HepG2 (cell line): ENCODE results near the gene EBF4. TPM values are rescaled to one million over a fixed set of nuclear protein-coding genes. Genes with fewer than 3 reads are reported as not detected.

Experiments used
- CC2D1A ChIP-seq: sonication (generic); formaldehyde crosslinking; IDR thresholded peaks from 2 replicates; pipeline ENCODE4 v1.8.1; 2023; ENCODE audit warnings: mild to moderate bottlenecking, missing genetic modification reagents
- CHD2 ChIP-seq: IDR thresholded peaks from 2 replicates; pipeline ENCODE4 v1.6.1; 2011; ENCODE audit warnings: low read depth, low read length, improper control_type of control experiment
- FLYWCH1 ChIP-seq: sonication (generic); formaldehyde crosslinking; IDR thresholded peaks from 2 replicates; pipeline ENCODE4 v1.8.1; 2023; ENCODE audit warnings: mild to moderate bottlenecking, missing genetic modification reagents
- PRMT3 ChIP-seq: sonication (generic); formaldehyde crosslinking; IDR thresholded peaks from 2 replicates; pipeline ENCODE4 v1.8.1; 2022; ENCODE audit warnings: low read depth, mild to moderate bottlenecking, moderate library complexity, missing genetic modification reagents, borderline replicate concordance
- THAP11 ChIP-seq: IDR thresholded peaks from 2 replicates; pipeline ENCODE4 v1.6.1; 2016; ENCODE audit warnings: missing biosample characterization, missing genetic modification reagents
- ZBTB7B ChIP-seq: sonication (generic); formaldehyde crosslinking; IDR thresholded peaks from 2 replicates; pipeline ENCODE4 v1.4.0; 2020; ENCODE audit warnings: missing genetic modification reagents
- ZNF225 ChIP-seq: sonication (generic); formaldehyde crosslinking; IDR thresholded peaks from 2 replicates; pipeline ENCODE4 v1.4.0; 2020; ENCODE audit warnings: mild to moderate bottlenecking, missing genetic modification reagents
- ZNF30 ChIP-seq: sonication (generic); formaldehyde crosslinking; IDR thresholded peaks from 2 replicates; pipeline ENCODE4 v1.5.0; 2020; ENCODE audit warnings: mild to moderate bottlenecking, missing genetic modification reagents
- ZNF678 ChIP-seq: sonication (generic); formaldehyde crosslinking; IDR thresholded peaks from 2 replicates; pipeline ENCODE4 v1.4.0; 2020; ENCODE audit warnings: mild to moderate bottlenecking, missing genetic modification reagents
- ZNF768 ChIP-seq: sonication (generic); formaldehyde crosslinking; IDR thresholded peaks from 2 replicates; pipeline ENCODE4 v1.4.0; 2020; ENCODE audit warnings: missing genetic modification reagents
- ZNF777 ChIP-seq: sonication (generic); formaldehyde crosslinking; IDR thresholded peaks from 2 replicates; pipeline ENCODE4 v1.4.0; 2020; ENCODE audit warnings: missing genetic modification reagents
- polyA plus RNA-seq, 8 experiments: library from polyadenylated mRNA; depleted of rRNA in 3 of 8; stranded (reverse) in 7 of 8; unstranded in 1 of 8; fragments of >200 nt; fragmentation: Illumina TruSeq in 4 of 8; extraction: Trizol in 4 of 8; gene quantifications; 2 replicates each; pipeline versions ENCODE4 v1.2.1 to v1.2.3, GENCODE V29; 2011 to 2016; ENCODE audit warnings: low read depth in 4 of 8, missing spikeins in 1 of 8, mixed read lengths in 1 of 8; ENCODE audit not compliant: insufficient read depth in 1 of 8
- total RNA-seq, 5 experiments: library from RNA; depleted of rRNA; stranded (reverse); fragments of >200 nt; fragmentation: Illumina TruSeq; extraction: Trizol; gene quantifications; 2 replicates each; pipeline ENCODE4 v1.2.3, GENCODE V29; 2016; ENCODE audit warnings: low read depth in 1 of 5
- TF ChIP-seq, protein P1 (sequence below): sonication (generic); formaldehyde crosslinking; IDR thresholded peaks from 2 replicates; pipeline ENCODE4 v1.5.1; 2020; ENCODE audit warnings: missing genetic modification reagents, mild to moderate bottlenecking, borderline replicate concordance
- TF ChIP-seq, protein P2 (sequence below): sonication (generic); formaldehyde crosslinking; IDR thresholded peaks from 2 replicates; pipeline ENCODE4 v1.4.0; 2020; ENCODE audit warnings: low read depth, missing genetic modification reagents
- TF ChIP-seq, protein P3 (sequence below): sonication (generic); formaldehyde crosslinking; IDR thresholded peaks from 2 replicates; pipeline ENCODE4 v1.4.0; 2020; ENCODE audit warnings: mild to moderate bottlenecking, missing genetic modification reagents
- TF ChIP-seq, protein P4 (sequence below), 2 experiments: sonication (generic) in 1 of 2; formaldehyde crosslinking in 1 of 2; IDR thresholded peaks; 2 replicates each; pipeline versions ENCODE4 v1.4.0 to v1.6.1; 2016 to 2020; ENCODE audit warnings: borderline replicate concordance in 1 of 2, low read depth in 1 of 2, mild to moderate bottlenecking in 1 of 2, missing genetic modification reagents in 1 of 2
- TF ChIP-seq, protein P5 (sequence below): sonication (generic); formaldehyde crosslinking; IDR thresholded peaks from 2 replicates; pipeline ENCODE4 v1.8.0; 2022; ENCODE audit warnings: missing genetic modification reagents, mild to moderate bottlenecking, inconsistent platforms, borderline replicate concordance

The EBF4 gene
- total and polyA plus RNA-seq, 2 of the 13 experiments (the other 11 are each of a cell fraction or from before 2014, with no cell fraction given): 0.84 to 2.2 TPM

DNA sequence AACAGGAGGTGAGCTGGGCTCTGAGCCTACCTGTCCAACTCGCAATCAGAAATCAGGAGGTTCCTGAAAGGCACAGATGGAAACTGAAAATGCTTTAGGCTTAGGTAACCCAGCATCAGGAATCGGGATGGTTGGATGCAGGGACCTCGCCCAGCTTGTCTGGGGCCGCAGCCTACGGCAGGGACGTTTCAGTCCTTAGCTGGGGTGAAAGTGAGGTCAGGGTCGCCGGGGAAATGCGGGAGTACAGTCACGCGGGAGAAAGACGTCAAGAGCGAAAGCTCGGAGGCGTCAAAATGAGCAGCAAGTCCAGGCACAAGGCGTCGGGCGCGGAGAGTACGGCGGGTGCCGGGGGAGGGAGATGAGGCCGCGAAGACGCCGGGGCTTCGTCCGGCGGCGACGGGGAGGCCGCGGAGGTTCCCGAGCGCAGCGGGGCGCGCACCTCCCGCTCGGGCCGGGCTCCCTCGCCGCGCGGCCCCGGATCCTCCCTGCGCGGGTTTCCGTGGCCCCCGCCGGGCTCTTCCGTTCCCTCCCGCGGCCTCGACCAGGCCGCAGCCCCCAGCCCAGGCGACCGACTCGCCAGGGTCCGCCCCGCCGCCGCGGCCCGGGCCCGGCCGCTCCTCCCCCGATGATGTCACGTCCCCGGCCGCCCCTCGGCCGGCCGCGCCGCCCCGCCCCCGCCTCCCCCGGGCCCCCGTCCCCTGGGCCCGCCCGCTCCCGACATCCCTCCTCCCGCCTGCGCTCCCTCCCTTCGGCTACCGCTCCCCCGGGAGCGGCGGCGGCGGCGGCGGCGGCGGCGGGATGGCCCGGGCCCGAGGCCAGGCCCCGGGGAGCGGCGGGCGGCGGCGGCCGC is at the start of gene EBF4 (continued):
- TF ChIP-seq, protein P1, sequence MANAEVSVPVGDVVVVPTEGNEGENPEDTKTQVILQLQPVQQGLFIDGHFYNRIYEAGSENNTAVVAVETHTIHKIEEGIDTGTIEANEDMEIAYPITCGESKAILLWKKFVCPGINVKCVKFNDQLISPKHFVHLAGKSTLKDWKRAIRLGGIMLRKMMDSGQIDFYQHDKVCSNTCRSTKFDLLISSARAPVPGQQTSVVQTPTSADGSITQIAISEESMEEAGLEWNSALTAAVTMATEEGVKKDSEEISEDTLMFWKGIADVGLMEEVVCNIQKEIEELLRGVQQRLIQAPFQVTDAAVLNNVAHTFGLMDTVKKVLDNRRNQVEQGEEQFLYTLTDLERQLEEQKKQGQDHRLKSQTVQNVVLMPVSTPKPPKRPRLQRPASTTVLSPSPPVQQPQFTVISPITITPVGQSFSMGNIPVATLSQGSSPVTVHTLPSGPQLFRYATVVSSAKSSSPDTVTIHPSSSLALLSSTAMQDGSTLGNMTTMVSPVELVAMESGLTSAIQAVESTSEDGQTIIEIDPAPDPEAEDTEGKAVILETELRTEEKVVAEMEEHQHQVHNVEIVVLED (CRISPR knock-in tag): no peak
- peak; percentile 74 for TF ChIP-seq ZNF768 (CRISPR knock-in tag)
- no peak; the same call in 1 of the 2 replicates for TF ChIP-seq PRMT3 (CRISPR knock-in tag)
- TF ChIP-seq ZNF777 (CRISPR knock-in tag): peak; percentile 97
- TF ChIP-seq THAP11 (CRISPR knock-in tag): peak; percentile 46
- TF ChIP-seq, protein P2, sequence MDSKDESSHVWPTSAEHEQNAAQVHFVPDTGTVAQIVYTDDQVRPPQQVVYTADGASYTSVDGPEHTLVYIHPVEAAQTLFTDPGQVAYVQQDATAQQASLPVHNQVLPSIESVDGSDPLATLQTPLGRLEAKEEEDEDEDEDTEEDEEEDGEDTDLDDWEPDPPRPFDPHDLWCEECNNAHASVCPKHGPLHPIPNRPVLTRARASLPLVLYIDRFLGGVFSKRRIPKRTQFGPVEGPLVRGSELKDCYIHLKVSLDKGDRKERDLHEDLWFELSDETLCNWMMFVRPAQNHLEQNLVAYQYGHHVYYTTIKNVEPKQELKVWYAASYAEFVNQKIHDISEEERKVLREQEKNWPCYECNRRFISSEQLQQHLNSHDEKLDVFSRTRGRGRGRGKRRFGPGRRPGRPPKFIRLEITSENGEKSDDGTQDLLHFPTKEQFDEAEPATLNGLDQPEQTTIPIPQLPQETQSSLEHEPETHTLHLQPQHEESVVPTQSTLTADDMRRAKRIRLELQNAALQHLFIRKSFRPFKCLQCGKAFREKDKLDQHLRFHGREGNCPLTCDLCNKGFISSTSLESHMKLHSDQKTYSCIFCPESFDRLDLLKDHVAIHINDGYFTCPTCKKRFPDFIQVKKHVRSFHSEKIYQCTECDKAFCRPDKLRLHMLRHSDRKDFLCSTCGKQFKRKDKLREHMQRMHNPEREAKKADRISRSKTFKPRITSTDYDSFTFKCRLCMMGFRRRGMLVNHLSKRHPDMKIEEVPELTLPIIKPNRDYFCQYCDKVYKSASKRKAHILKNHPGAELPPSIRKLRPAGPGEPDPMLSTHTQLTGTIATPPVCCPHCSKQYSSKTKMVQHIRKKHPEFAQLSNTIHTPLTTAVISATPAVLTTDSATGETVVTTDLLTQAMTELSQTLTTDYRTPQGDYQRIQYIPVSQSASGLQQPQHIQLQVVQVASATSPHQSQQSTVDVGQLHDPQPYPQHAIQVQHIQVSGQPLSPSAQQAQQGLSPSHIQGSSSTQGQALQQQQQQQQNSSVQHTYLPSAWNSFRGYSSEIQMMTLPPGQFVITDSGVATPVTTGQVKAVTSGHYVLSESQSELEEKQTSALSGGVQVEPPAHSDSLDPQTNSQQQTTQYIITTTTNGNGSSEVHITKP (CRISPR knock-in tag): 0 out of 2 replicates have a peak, but pooled peaks have one; percentile 31
- TF ChIP-seq, protein P3, sequence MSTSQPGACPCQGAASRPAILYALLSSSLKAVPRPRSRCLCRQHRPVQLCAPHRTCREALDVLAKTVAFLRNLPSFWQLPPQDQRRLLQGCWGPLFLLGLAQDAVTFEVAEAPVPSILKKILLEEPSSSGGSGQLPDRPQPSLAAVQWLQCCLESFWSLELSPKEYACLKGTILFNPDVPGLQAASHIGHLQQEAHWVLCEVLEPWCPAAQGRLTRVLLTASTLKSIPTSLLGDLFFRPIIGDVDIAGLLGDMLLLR: no peak
- 0 out of 2 replicates have a peak, but pooled peaks have one; percentile 65 for TF ChIP-seq ZNF30 (CRISPR knock-in tag)
- peak; percentile 85; the same call in 1 of the 2 replicates for TF ChIP-seq ZNF225 (CRISPR knock-in tag)
- no peak for TF ChIP-seq ZBTB7B (CRISPR knock-in tag)
- TF ChIP-seq, protein P4, sequence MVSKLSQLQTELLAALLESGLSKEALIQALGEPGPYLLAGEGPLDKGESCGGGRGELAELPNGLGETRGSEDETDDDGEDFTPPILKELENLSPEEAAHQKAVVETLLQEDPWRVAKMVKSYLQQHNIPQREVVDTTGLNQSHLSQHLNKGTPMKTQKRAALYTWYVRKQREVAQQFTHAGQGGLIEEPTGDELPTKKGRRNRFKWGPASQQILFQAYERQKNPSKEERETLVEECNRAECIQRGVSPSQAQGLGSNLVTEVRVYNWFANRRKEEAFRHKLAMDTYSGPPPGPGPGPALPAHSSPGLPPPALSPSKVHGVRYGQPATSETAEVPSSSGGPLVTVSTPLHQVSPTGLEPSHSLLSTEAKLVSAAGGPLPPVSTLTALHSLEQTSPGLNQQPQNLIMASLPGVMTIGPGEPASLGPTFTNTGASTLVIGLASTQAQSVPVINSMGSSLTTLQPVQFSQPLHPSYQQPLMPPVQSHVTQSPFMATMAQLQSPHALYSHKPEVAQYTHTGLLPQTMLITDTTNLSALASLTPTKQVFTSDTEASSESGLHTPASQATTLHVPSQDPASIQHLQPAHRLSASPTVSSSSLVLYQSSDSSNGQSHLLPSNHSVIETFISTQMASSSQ (IDR thresholded peaks at IDR 0.05; ENCODE audit: low read depth): no peak
- TF ChIP-seq, protein P4 (CRISPR knock-in tag; IDR thresholded peaks at IDR 0.05; ENCODE audit: borderline replicate concordance): 0 out of 2 replicates have a peak, but pooled peaks have one; percentile 25
- TF ChIP-seq, protein P5, sequence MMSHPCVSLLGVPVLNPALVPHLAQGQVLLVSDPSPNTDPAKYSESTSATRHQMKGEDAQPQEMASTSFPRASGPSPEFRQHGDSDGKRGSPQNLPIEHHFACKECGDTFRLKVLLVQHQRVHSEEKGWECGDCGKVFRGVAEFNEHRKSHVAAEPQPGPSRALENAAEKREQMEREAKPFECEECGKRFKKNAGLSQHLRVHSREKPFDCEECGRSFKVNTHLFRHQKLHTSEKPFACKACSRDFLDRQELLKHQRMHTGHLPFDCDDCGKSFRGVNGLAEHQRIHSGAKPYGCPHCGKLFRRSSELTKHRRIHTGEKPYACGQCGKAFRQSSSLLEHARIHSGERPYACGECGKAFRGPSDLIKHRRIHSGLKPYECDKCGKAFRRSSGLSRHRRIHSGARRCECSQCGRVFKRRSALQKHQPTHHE: no peak
- TF ChIP-seq FLYWCH1: no peak
- peak; percentile 79; the same call in 1 of the 2 replicates for TF ChIP-seq ZNF678 (CRISPR knock-in tag)
- TF ChIP-seq CC2D1A (CRISPR knock-in tag): no peak
- no peak for TF ChIP-seq CHD2
